Activated CD4-positive, alpha-beta memory T cell treated with anti-CD3 and anti-CD28 coated beads for 36 hours (primary cell): ENCODE measurements around the gene DCAF7. TPM values are rescaled to one million over a fixed set of nuclear protein-coding genes. Genes with fewer than 3 reads are reported as not detected.

Experiments used
- CTCF ChIA-PET: fragments of 350-600 bp; sonication (Branson Sonifier 250); formaldehyde crosslinking; loops from one replicate; lab custom pipeline; 2021; ENCODE audit warnings: antibody characterized with exemption, inconsistent platforms; lab: Charles Lee
- POLR2A ChIA-PET: fragments of 350-600 bp; sonication (Branson Sonifier 250); formaldehyde crosslinking; loops from one replicate; lab custom pipeline; 2021; ENCODE audit warnings: antibody characterized with exemption; lab: Charles Lee
- DNase-seq: peaks from one replicate; pipeline ENCODE4 v3.0.0-alpha.2; 2020
- H3K27ac Mint-ChIP-seq: one replicate; pipeline ENCODE4 v1.8.0; 2021; ENCODE audit warnings: mixed read lengths
- H3K27me3 Mint-ChIP-seq: one replicate; pipeline ENCODE4 v1.8.0; 2021; ENCODE audit warnings: mixed read lengths
- H3K36me3 Mint-ChIP-seq: one replicate; pipeline ENCODE4 v1.8.0; 2021; ENCODE audit warnings: mixed read lengths
- H3K4me1 Mint-ChIP-seq: one replicate; pipeline ENCODE4 v1.8.0; 2021; ENCODE audit warnings: low read depth, mixed read lengths
- H3K4me3 Mint-ChIP-seq: one replicate; pipeline ENCODE4 v1.8.0; 2021; ENCODE audit warnings: mild to moderate bottlenecking, mixed read lengths
- H3K9me3 Mint-ChIP-seq: one replicate; pipeline ENCODE4 v1.8.0; 2021; ENCODE audit warnings: mixed read lengths
- intact Hi-C: fragments of 100-400 bp; cut with micrococcal nuclease; formaldehyde crosslinking; loops from one replicate; pipeline ENCODE4 v1.15.1; 2023
- total RNA-seq, 2 experiments: library from RNA; stranded (reverse); gene quantifications; one replicate each; pipeline ENCODE4 v1.2.3, GENCODE V29; 2021

The DCAF7 gene
- total RNA-seq, 2 experiments from 2014 or later, result 118 to 119 TPM

- Mint-ChIP-seq H3K4me3 (peak within 1 kb of the TSS; percentile 86), H3K9me3 (no peaks in the 10 kb centered on the region), H3K36me3 (peaks cover 7% of the 10 kb centered on the region), H3K4me1 (peaks cover 39% of the 10 kb centered on the region), H3K27ac (peak within 1 kb of the TSS; percentile 86), H3K27me3 (no peaks in the 10 kb centered on the region)
- peak; percentile 88 for DNase-seq
- ChIA-PET CTCF (interaction anchor here (1.2 to 2.9 kb wide), 5 partner anchors 11 to 194 kb away, joined by 3 to 22 read pairs (median 4); partner anchors contain the start of gene MAP3K3), POLR2A (interaction anchor here (0.7 to 1.7 kb wide), 7 partner anchors 10 to 123 kb away, joined by 3 to 6 read pairs (median 4); partner anchors contain the start of genes DCAF7 and MAP3K3)
- intact Hi-C loops, result loop anchor here (1.0 kb wide), 1 partner anchor 51 kb away; the partner anchor contains the start of gene DCAF7
Measured at GRCh38 chr17:63600569-63601438, 50.5 kb downstream of the DCAF7 start, which contains the start of gene TACO1. Gene TACO1, plus strand, starts transcription at chr17:63600895. Its CDS starts 189 bp downstream, at chr17:63601084.

- intact Hi-C loops, result no loop called here
- peaks cover 35% of the 10 kb centered on the region for H3K4me1 Mint-ChIP-seq
- peak overlapping the region; percentile 86 for H3K27ac Mint-ChIP-seq
- peak overlapping the region; percentile 86 for H3K4me3 Mint-ChIP-seq
- H3K9me3 Mint-ChIP-seq, result no peaks in the 10 kb centered on the region
- POLR2A ChIA-PET, result interaction anchor here (0.7 to 1.7 kb wide), 7 partner anchors 9 to 124 kb away, joined by 3 to 7 read pairs (median 4); partner anchors contain the start of gene MAP3K3
- no peak for DNase-seq
- H3K36me3 Mint-ChIP-seq, result peaks cover 13% of the 10 kb centered on the region
- H3K27me3 Mint-ChIP-seq, result no peaks in the 10 kb centered on the region
- CTCF ChIA-PET, result interaction anchor here (1.0 to 2.9 kb wide), 5 partner anchors 10 to 195 kb away, joined by 4 to 22 read pairs (median 4); partner anchors contain the start of gene MAP3K3
Measured at GRCh38 chr17:63601439-63602371, 51.4 kb downstream of the DCAF7 start.

- DNase-seq, result peak; percentile 57
- intact Hi-C loops, result loop anchor here (1.0 to 5.0 kb wide), 2 partner anchors 12 to 93 kb away; no protein-coding TSS in a partner anchor
- ChIA-PET CTCF (interaction anchor here (0.7 to 5.2 kb wide), 7 partner anchors 11 to 185 kb away, joined by 3 to 243 read pairs (median 42); partner anchors contain the start of genes CYB561 and MAP3K3), POLR2A (interaction anchor here (0.6 to 2.8 kb wide), 6 partner anchors 9 to 182 kb away, joined by 3 to 16 read pairs (median 9); partner anchors contain the start of genes DCAF7, MAP3K3 and TACO1)
- peaks cover 29% of the 10 kb centered on the region for H3K4me1 Mint-ChIP-seq
- H3K36me3 Mint-ChIP-seq, result peaks cover 34% of the 10 kb centered on the region
- peak overlapping the region; percentile 97 for H3K27ac Mint-ChIP-seq
- peak overlapping the region; percentile 64 for H3K4me3 Mint-ChIP-seq
- H3K9me3 Mint-ChIP-seq, result no peaks in the 10 kb centered on the region
- no peaks in the 10 kb centered on the region for H3K27me3 Mint-ChIP-seq
Measured at GRCh38 chr17:63609816-63610573, 59.7 kb downstream of the DCAF7 start.

- ChIA-PET POLR2A (interaction anchor here (0.6 to 2.8 kb wide), 8 partner anchors 9 to 183 kb away, joined by 3 to 16 read pairs (median 4); partner anchors contain the start of genes DCAF7, MAP3K3 and TACO1), CTCF (interaction anchor here (0.7 to 4.1 kb wide), 19 partner anchors 10 to 191 kb away, joined by 3 to 243 read pairs (median 12); partner anchors contain the start of genes CYB561, DCAF7, MAP3K3 and TACO1)
- Mint-ChIP-seq H3K27ac (peak overlapping the region; percentile 97), H3K27me3 (no peaks in the 10 kb centered on the region), H3K4me3 (peak overlapping the region; percentile 64), H3K9me3 (no peaks in the 10 kb centered on the region), H3K36me3 (peaks cover 30% of the 10 kb centered on the region), H3K4me1 (peaks cover 29% of the 10 kb centered on the region)
- intact Hi-C loops, result loop anchor here (1.0 to 5.0 kb wide), 4 partner anchors 11 to 94 kb away; partner anchors contain the start of genes DCAF7 and MAP3K3
- DNase-seq, result peak; percentile 20
Measured at GRCh38 chr17:63610854-63611253, 60.6 kb downstream of the DCAF7 start.

GRCh38 chr17:63611354-63611753, 61.1 kb downstream of the DCAF7 start:
- Mint-ChIP-seq H3K27ac (peak overlapping the region; percentile 97), H3K27me3 (no peaks in the 10 kb centered on the region), H3K4me3 (peak overlapping the region; percentile 64), H3K4me1 (peaks cover 29% of the 10 kb centered on the region), H3K9me3 (no peaks in the 10 kb centered on the region), H3K36me3 (peaks cover 25% of the 10 kb centered on the region)
- intact Hi-C loops, result loop anchor here (1.0 to 5.0 kb wide), 3 partner anchors 11 to 94 kb away; partner anchors contain the start of genes DCAF7 and MAP3K3
- peak; percentile 75 for DNase-seq
- CTCF ChIA-PET, result interaction anchor here (0.5 to 4.1 kb wide), 41 partner anchors 10 to 205 kb away, joined by 3 to 243 read pairs (median 4); partner anchors contain the start of genes CYB561, DCAF7, KCNH6 and MAP3K3
- POLR2A ChIA-PET, result interaction anchor here (0.6 to 2.8 kb wide), 16 partner anchors 9 to 499 kb away, joined by 3 to 16 read pairs (median 4); partner anchors contain the start of genes DCAF7, MAP3K3 and TACO1

GRCh38 chr17:63613663-63614062, 63.4 kb downstream of the DCAF7 start:
- intact Hi-C loops, result loop anchor here (5.0 kb wide), 1 partner anchor 96 kb away; no protein-coding TSS in a partner anchor

GRCh38 chr17:63621229-63621683, 71.0 kb downstream of the DCAF7 start:
- intact Hi-C loops, result loop anchor here (5.0 to 10.0 kb wide), 2 partner anchors 206 to 656 kb away; partner anchors contain the start of genes FTSJ3, PSMC5 and TANC2
- H3K9me3 Mint-ChIP-seq, result no peaks in the 10 kb centered on the region
- H3K27ac Mint-ChIP-seq, result peak overlapping the region; percentile 87
- peak overlapping the region; percentile 85 for H3K4me3 Mint-ChIP-seq
- ChIA-PET POLR2A (interaction anchor here (1.2 to 2.8 kb wide), 9 partner anchors 10 to 181 kb away, joined by 3 to 16 read pairs (median 8); partner anchors contain the start of gene TACO1), CTCF (interaction anchor here (1.1 to 5.0 kb wide), 9 partner anchors 10 to 198 kb away, joined by 3 to 52 read pairs (median 5); partner anchors contain the start of genes CCDC47 and DDX42)
- no peaks in the 10 kb centered on the region for H3K27me3 Mint-ChIP-seq
- H3K36me3 Mint-ChIP-seq, result peaks cover 2% of the 10 kb centered on the region
- no peak for DNase-seq
- H3K4me1 Mint-ChIP-seq, result peaks cover 32% of the 10 kb centered on the region

More at GRCh38 chr17:63613663-63614062, 63.4 kb downstream of the DCAF7 start:
- Mint-ChIP-seq H3K27me3 (no peaks in the 10 kb centered on the region), H3K4me1 (peaks cover 27% of the 10 kb centered on the region), H3K36me3 (peaks cover 13% of the 10 kb centered on the region), H3K9me3 (no peaks in the 10 kb centered on the region), H3K4me3 (no peak overlapping the region), H3K27ac (no peak overlapping the region)
- ChIA-PET CTCF (interaction anchor here (2.5 to 4.1 kb wide), 2 partner anchors 186 to 207 kb away, joined by 17 to 243 read pairs; no protein-coding TSS in a partner anchor), POLR2A (no interaction called here)
- DNase-seq, result no peak

- peak within 1 kb of the TSS; percentile 99 for H3K4me3 Mint-ChIP-seq
- H3K36me3 Mint-ChIP-seq, result peaks cover 2% of the 10 kb centered on the region
- intact Hi-C loops, result loop anchor here (1.0 to 10.0 kb wide), 8 partner anchors 11 to 657 kb away; partner anchors contain the start of genes DCAF7, DDX42, FTSJ3 and PSMC5
- H3K9me3 Mint-ChIP-seq, result no peaks in the 10 kb centered on the region
- ChIA-PET CTCF (interaction anchor here (0.7 to 5.0 kb wide), 16 partner anchors 11 to 227 kb away, joined by 3 to 52 read pairs (median 4); partner anchors contain the start of genes ACE, CCDC47, DDX42 and TACO1), POLR2A (interaction anchor here (0.5 to 2.8 kb wide), 18 partner anchors 10 to 203 kb away, joined by 3 to 16 read pairs (median 4); partner anchors contain the start of genes CCDC47, DCAF7 and TACO1)
- peak; percentile 99 for DNase-seq
- H3K4me1 Mint-ChIP-seq, result peaks cover 38% of the 10 kb centered on the region
- H3K27me3 Mint-ChIP-seq, result no peaks in the 10 kb centered on the region
- H3K27ac Mint-ChIP-seq, result peak within 1 kb of the TSS; percentile 87
Measured at GRCh38 chr17:63621684-63622573, 71.7 kb downstream of the DCAF7 start, which contains the start of gene MAP3K3. Gene MAP3K3, plus strand, starts transcription at chr17:63622417. Its CDS starts 343 bp downstream, at chr17:63622760.
